GF-D8 (cell line): ENCODE results near the gene MZT1.

ENCODE experiments used
- DNase-seq: peaks from one replicate; lab custom pipeline; 2025; lab: John Stamatoyannopoulos, UW

The MZT1 gene, protein sequence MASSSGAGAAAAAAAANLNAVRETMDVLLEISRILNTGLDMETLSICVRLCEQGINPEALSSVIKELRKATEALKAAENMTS

GRCh38 chr13:72727417-72728289 is at the start of gene MZT1, which contains the start of gene BORA:
MZT1 (minus strand) TSS chr13:72727629; CDS start chr13:72727602, 27 bp downstream.
BORA (plus strand) TSS chr13:72727923; CDS start chr13:72728941, 1,018 bp downstream.
- peak; percentile 96 for DNase-seq

- DNase-seq: no peak
Observed at GRCh38 chr13:72774019-72774418, 46.6 kb upstream of the MZT1 start.

DNA sequence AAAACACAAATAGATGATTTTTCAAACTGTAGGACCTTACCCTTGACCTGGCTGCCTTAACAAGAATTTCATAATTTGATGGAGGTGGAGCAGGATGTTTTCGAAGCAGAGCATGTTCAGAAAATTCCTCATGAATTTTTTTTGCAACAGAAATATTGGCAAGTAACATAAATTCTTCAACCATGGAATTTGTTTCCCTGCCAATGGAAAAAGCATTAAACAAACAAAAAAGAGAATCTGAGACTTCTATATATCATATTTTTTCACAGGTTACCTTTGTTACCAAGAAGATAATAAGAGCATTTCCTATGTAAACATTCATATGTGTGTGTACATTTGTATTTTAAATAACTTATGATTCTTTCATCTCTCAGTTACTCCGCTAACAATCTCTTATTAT is 36.0 kb upstream of the MZT1 start:
- no peak for DNase-seq

DNA sequence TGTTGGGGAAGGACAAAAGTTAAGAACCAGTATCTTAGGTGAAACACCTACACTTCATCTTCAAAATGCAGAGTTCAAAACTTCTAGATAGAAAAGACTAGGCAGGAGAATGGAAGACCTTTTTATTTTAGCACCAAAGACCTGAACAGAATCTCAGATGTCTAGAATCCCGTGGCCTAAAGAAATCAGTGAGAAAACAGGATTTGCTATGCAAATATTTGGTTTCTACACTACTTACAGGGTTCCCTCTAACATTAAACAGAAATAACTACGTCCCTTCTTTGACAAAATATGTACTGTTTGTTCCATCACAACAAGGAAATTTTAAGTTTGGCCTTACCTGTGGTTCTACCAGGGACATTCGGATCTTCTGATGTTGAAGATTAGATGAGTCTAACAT is 32.8 kb upstream of the MZT1 start:
- DNase-seq: no peak

- no peak for DNase-seq
Observed at GRCh38 chr13:72757792-72758535, 30.5 kb upstream of the MZT1 start.

DNA sequence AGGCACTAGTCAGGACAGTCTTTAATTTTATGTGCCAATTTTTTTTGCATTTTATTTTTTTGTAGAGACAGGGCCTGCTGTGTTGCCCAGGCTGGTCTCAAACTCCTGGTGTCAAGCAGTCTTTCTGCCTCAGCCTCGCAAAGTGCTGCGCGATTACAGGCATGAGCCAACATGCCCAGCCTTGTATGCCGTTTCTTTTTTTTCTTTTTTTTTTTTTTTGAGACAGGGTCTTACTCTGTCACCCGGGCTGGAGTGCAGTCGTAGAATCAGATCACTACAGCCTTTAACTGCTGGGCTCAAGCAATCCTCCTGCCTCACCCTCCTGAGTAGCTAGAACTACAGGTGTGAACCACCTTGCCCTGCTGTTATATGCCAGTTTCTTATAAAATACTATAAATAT is 26.7 kb upstream of the MZT1 start:
- no peak for DNase-seq

GRCh38 chr13:72751220-72751619 is 23.8 kb upstream of the MZT1 start:
- DNase-seq: no peak

DNA sequence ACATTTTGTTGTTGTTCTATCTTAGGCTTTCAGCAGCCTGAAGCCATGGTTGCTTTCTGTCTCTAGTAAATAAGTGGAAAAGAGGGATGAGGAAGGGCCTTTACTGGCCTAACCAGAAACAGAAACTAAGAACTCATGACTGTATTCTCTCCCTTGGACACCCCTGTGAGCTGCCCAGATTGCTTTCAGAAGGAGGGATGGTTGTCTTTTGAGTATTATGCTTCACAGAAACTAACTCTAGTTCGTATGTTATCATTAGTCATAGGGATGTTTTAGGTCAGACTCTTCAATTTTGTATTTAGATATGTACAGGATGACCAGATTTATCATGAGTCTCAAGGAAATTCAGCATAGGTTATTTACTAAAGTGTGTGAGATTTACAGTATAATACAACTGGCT is 17.8 kb upstream of the MZT1 start:
- no peak for DNase-seq

GRCh38 chr13:72740015-72740414 is 12.6 kb upstream of the MZT1 start:
- no peak for DNase-seq

DNA sequence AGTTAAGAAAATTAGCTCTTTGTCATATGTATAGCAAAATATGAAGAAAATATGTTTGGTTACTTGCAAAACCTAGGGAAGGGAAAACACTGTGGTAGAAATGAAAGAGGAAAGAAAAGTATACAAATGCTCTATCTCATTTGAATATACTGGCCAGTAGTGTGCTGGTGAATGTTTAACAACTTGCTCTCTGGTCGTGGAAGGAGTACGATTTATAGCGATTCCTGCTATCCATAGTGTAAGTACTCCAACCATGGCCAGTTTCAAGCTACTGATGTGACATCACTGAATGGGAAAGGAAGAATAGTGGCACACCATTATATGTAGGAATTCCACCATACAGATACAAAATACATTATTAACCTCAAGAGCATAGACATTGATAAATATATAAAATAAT is 9.6 kb upstream of the MZT1 start:
- no peak for DNase-seq

DNA sequence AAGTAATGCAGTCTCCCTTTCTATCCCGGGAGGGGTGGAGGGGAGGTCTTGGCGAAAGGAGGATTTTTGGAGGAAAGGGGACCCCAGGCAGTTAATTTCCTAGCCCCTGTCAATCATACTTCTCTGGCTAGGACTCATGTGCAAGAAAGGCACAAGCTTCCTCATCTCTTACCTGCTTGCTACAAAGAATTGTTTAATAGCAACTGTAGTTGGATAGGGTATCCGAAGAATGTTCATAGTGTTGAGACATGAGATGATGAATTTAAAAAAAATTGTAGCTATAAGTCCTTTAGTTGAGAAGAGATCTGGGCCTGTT is 819 bp upstream of the MZT1 start:
- no peak for DNase-seq

DNA sequence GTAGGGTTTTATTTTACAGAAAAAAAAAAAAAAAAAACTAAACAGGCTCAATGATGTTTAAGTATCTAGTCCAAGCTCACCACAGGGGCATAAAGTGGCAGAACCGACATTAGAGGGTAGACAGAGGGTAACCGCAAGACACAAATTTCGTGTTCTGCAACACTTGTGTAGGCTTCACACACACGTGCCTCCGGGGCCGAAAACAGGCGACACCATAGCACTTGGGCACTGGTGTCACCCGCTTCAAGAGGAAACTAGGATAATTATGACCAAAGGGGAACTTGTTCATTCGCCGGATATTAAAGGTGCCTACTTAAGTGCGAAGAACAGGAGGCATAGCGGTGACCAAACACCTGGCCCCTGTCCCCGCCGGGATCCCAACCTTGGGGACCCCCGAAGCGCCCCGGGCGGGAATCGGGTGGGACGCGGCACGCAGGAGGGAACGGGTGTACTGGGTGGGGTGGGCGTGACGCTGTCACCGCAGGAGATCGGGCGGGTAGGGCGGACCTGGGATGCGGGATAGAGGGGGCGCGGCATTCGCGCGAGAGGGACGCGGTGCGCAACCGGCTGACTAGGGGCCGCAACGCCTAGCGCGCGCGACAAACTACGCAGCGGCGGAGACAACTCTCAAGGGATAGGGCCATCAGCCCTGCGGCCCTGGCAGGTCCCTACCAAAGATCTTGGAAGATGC is 558 bp downstream of the MZT1 start:
- DNase-seq: peak; percentile 59

DNA sequence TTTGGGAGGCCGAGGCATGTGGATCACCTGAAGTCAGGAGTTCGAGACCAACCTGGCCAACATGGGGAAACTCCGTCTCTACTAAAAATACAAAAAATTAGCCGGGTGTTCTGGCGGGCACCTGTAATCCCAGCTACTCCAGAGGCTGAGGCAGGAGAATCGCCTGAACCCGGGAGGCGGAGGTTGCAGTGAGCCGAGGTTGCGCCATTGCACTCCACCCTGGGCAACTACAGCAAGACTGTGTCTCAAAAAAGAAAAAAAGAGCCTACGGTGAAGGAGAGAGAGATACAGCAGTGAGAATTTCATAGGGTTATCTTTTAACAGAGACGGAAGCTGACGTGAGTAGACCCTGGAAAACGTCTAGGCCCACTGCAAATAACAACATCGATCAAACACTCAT is 1.2 kb downstream of the MZT1 start:
- peak; percentile 20 for DNase-seq

- DNase-seq: no peak
Observed at GRCh38 chr13:72716776-72717175, 10.7 kb downstream of the MZT1 start.

DNA sequence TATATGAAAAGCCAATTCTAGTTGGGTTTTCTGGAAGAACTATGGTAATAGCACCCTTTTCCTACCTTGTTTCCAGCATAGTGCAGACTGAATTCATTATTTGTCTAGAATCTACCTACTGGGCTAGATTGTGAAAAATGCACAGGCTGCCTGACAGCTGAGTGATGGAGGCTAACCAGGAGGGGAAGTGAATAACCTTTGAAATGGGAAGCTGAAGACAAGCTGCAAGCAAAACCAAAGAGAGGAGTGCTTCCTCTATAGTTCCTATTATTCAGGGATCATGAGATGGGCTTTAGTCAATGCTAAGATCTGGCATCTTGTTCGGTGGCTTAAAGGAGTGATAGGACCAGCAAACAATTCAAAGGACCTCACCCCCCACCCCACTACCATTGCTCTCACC is 26.9 kb downstream of the MZT1 start:
- DNase-seq: no peak

DNA sequence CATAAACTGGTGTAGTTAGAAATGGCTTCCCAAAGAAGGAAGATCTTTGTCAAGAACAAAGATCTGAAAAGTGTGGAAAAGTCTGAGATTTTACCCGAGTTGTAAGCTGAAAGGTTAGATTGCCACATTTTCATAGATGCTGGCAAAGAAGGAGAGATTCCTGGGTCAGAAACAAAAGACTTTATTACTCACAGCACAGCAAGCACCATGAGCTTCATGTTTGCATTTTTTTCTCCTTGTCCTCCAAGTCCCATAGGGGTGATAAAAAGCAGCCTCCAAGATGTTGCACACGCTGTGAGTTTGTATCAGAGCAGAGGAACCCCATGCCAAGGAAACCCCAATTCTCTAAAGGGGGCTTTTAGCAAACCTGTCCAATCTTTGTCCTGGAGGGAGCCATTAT is 29.3 kb downstream of the MZT1 start:
- DNase-seq: no peak

GRCh38 chr13:72696579-72696978 is 30.9 kb downstream of the MZT1 start:
- DNase-seq: no peak

GRCh38 chr13:72694314-72694713 is 33.1 kb downstream of the MZT1 start:
- DNase-seq: no peak

DNA sequence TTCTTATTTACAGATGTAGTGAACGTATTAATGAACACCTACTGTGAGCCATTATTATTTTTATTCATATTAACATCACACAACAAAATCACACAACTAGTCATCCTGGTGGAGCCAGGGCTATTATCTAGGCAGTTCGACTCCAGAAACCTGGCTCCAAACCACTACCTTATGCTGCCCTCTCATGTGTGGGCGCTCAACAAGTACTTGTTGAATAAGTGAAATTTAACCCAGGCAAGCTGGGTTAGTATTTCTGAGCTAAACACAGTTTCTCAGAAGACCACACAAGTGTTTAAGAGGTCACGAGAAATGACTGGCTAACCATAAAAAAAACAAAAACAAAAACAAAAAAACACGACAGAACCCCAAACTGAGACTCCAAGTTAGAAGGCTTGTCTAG is 33.6 kb downstream of the MZT1 start:
- DNase-seq: no peak

DNA sequence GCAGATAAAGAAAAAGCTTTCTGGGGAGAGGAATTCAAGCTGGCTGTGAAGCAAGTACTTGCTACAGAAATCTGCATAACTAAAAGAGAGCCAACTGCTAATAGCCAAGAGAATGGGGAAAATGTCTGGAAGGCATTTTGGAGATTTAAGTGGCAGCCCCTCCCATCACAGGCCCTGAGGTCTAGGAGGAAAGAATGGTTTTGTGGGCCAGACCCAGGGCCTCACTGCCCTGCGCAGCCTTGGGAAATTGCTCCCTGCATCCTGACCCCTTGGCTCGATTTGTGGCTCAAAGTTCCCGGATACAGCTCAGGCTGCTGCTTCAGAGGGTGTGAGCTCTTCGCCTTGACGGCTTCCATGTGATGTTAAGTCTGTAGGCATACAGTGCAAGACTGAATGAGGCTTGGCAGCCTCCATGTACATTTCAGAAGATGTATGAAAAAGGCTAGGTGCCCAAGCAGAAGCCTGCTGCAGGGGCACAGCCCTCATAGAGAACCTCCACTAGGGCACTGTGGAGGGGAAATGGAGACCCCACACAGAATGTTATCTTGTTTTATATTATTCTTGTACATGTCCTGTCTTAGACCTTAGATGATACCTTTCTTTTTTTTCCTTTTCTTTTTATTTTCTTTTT is 34.4 kb downstream of the MZT1 start:
- DNase-seq: no peak

DNA sequence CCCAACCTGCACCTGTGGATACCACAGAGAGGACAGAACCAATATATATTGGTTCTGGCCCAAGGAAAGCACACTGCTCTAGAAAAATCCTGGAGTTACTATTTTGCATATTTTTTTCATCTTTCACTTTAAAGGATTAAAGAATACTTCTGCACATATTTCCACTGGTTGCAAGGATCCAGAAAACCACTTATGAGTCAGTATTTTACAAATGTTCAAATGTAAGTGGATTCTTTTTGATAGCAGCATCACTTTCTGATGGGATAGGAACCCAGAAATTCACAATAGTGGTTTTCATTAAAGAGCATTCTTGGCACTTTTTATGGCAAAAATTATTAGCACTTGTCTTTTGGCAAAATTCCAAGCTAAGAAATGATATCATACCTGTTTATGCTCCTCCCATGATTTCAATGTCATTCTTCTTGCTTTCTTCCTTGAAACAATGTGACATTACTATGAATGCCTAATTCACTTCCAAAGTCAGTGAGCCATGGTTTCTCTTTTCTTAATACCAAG is 38.2 kb downstream of the MZT1 start:
- no peak for DNase-seq

DNA sequence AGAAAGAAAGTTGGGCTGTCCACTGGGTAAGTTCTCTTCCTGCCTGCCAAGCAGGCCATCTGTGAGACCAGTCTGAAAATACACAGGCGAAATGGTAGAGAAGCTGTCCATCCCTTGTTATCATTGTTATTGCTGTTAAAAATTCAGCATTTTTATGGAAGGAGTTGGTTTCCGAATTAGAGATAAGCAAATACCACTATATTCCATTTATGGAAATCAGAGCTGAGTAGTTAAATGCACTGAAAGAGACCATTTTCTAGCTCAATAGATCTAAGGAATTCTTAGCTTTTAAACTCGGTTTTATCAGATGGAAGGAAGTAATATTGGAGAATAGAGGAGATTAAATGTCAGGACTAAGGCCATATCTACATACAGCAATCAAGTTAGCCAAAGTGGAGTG is 40.7 kb downstream of the MZT1 start:
- DNase-seq: no peak
